GM18511 (cell line): Measurements from ENCODE around the gene SNAP29.
A peak's percentile ranks its signal among the peaks of the same experiment; 100 is the strongest.
"Not testable (repeated sequence)": the region's sequence is repeated elsewhere in the genome, so short reads cannot be mapped to it uniquely, and the experiment has no call there.

Source experiments
- ATAC-seq: cut with Tn5 transposase; IDR thresholded peaks from one replicate; pipeline ENCODE4 v1.9.1; 2021; ENCODE audit warnings: mild to moderate bottlenecking, moderate library complexity; ENCODE audit not compliant: unreplicated experiment

Gene SNAP29

GRCh38 chr22:20897737-20898136, 38.9 kb downstream of the SNAP29 start:
- ATAC-seq: not testable (repeated sequence)

GRCh38 chr22:20899827-20900423, 41.1 kb downstream of the SNAP29 start:
- ATAC-seq: no peak

- ATAC-seq: not testable (repeated sequence)
Measured at GRCh38 chr22:20901093-20902033, 42.6 kb downstream of the SNAP29 start.

GRCh38 chr22:20903093-20903492, 44.3 kb downstream of the SNAP29 start:
- no peak for ATAC-seq

GRCh38 chr22:20904008-20904979, 45.5 kb downstream of the SNAP29 start:
- ATAC-seq: no peak

GRCh38 chr22:20904980-20905355, 46.2 kb downstream of the SNAP29 start:
- ATAC-seq: no peak

GRCh38 chr22:20905415-20906386, 46.9 kb downstream of the SNAP29 start:
- ATAC-seq: no peak

GRCh38 chr22:20906387-20906767, 47.6 kb downstream of the SNAP29 start:
- no peak for ATAC-seq

GRCh38 chr22:20908717-20909116, 49.9 kb downstream of the SNAP29 start:
- not testable (repeated sequence) for ATAC-seq

- no peak for ATAC-seq
Measured at GRCh38 chr22:20909543-20910303, 50.9 kb downstream of the SNAP29 start.

GRCh38 chr22:20912494-20912893, 53.7 kb downstream of the SNAP29 start:
- no peak for ATAC-seq

GRCh38 chr22:20916916-20917810, 58.4 kb downstream of the SNAP29 start, which contains the start of gene CRKL:
TSS of gene CRKL (plus strand) at chr22:20917407. CDS start at chr22:20917935, 528 bp downstream.
- ATAC-seq: peak; percentile 95

GRCh38 chr22:20918663-20919218, 59.9 kb downstream of the SNAP29 start:
- ATAC-seq: no peak

- ATAC-seq: no peak
Measured at GRCh38 chr22:20919718-20920117, 60.9 kb downstream of the SNAP29 start.

GRCh38 chr22:20920881-20921203, 62.0 kb downstream of the SNAP29 start:
- ATAC-seq: no peak

- ATAC-seq: no peak
Measured at GRCh38 chr22:20922141-20922751, 63.4 kb downstream of the SNAP29 start.

- ATAC-seq: no peak
Measured at GRCh38 chr22:20926243-20926642, 67.4 kb downstream of the SNAP29 start.
